ENCODE results near the gene MBD4.

- TF ChIP-seq, protein P1, sequence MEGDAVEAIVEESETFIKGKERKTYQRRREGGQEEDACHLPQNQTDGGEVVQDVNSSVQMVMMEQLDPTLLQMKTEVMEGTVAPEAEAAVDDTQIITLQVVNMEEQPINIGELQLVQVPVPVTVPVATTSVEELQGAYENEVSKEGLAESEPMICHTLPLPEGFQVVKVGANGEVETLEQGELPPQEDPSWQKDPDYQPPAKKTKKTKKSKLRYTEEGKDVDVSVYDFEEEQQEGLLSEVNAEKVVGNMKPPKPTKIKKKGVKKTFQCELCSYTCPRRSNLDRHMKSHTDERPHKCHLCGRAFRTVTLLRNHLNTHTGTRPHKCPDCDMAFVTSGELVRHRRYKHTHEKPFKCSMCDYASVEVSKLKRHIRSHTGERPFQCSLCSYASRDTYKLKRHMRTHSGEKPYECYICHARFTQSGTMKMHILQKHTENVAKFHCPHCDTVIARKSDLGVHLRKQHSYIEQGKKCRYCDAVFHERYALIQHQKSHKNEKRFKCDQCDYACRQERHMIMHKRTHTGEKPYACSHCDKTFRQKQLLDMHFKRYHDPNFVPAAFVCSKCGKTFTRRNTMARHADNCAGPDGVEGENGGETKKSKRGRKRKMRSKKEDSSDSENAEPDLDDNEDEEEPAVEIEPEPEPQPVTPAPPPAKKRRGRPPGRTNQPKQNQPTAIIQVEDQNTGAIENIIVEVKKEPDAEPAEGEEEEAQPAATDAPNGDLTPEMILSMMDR (IDR thresholded peaks at IDR 0.05): no peak
- no peak for TF ChIP-seq POLR2A (IDR thresholded peaks at IDR 0.05)
These were observed 10.7 kb downstream of the MBD4 start for GRCh38 chr3:129429080-129429451.

Data from thyroid gland (tissue), 4 donors.